Measurements from ENCODE around the gene PIH1D1. TPM values are rescaled to one million over a fixed set of nuclear protein-coding genes. Genes with fewer than 3 reads are reported as not detected.
A peak's percentile ranks its signal among the peaks of the same experiment; 100 is the strongest.
"Not testable (repeated sequence)": the region's sequence is repeated elsewhere in the genome, so short reads cannot be mapped to it uniquely, and the experiment has no call there.

PIH1D1 gene
- polyA plus RNA-seq, 10 donors, result 34.6 to 51.9 (median 37.9) TPM

DNA sequence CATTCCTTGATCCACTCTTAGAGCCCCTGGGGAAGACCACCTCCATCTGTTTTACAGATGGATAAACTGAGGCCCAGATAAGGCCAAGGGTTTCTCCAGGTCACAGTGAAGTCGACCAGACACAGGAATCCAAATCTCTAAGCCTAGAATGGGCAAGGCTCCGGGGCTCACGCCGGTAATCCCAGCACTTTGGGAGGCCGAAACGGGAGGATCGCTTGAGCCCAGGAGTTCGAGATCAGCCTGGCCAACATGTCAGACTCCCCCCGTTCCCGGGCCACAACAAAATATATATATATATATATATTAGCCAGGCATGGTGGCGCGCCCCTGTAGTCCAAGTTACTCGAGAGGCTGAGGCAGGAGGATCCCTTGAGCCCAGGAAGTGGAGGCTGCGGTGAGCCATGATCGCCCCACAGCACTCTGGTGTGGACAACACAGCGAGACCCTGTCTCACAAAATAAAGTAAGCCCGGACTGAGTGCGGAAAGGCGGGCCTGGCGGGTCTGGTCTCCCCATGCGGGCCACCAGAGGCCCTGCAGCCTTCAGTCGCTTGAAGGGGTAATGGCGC, 35.2 kb upstream of the PIH1D1 start:
- DNase-seq, result no peak

DNA sequence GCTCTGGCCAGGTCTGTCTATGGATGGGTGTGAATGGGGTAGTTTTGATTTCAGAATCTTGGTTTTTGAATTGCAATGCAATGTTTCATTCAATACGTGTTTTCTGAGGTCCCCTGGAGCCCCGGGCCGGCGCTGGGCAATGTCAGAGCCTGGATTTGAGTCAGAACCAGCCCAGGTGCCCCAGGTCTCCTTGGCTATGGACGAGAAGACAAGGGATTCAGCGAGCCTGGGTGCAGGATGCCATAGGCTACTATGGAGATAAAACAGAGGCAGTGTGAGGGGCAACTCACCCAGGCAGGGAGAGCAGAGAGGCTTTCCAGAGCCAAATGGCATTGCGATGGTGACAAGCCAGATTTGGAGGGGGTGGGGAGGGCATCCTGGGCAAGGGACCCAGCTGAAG, 34.6 kb upstream of the PIH1D1 start:
- DNase-seq, result no peak

GRCh38 chr19:49481020-49481683, 29.5 kb upstream of the PIH1D1 start:
- no peak for DNase-seq

DNA sequence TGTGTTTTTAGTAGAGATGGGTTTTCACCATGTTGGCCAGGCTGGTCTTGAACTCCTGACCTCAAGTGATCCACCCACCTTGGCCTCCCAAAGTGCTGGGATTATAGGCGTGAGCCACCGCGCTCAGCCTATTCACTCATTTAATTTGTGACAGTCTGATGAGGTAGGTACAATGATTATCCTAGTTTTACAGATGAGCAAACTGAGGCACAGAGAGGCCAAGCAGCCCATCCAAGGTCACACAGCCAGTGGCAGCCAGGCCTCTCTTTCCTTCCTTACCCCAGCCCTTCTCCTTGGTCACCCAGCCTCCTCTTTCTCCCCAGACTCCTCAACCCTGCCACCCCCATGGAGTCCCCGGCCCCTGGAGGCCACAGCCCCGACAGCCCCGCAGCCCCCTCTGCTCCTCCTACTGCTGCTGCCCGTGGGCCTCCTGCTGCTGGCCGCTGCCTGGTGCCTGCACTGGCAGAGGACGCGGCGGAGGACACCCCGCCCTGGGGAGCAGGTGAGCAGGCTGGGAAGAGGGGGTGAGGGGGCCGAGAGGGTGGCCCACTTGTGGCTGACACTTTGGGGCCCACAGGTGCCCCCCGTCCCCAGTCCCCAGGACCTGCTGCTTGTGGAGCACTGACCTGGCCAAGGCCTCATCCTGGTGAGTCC, 28.5 kb upstream of the PIH1D1 start:
- DNase-seq, result no peak

- peak in 1 of 3 donors; percentile 71 for DNase-seq
Observed at GRCh38 chr19:49475995-49476880, 24.6 kb upstream of the PIH1D1 start.

DNA sequence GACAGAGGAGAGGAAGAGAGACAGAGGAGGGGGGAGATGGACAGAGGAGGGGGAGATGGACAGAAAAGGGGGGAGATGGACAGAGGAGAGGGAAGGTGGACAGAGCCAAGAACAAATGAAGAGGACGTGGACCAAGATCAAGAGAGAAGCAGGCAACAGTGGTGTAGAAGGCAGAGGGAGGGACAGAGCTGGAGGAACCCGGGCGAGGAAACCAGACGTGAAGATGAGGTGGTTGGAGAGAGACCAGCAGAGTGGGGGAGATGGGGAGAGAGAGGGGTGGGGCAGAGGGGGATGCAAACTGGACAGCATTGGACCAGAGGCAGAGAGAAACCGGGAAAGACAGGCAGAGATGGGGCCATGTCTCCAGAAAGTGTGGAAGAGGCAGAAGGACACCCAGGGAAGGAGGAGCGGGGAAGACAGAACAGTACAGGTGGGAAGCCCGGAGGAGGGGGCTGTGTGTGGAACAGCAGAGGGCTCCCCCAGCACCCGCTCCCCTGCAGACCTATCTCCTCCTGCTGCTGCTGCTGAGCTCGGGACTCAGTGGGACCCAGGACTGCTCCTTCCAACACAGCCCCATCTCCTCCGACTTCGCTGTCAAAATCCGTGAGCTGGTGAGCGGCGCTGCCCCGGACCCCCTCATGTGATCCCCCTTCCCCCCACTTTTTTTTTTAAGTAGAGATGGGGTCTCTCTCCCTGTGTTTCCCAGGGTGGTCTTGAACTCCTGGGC, 23.7 kb upstream of the PIH1D1 start:
- no peak for DNase-seq

GRCh38 chr19:49474542-49474924, 22.9 kb upstream of the PIH1D1 start:
- DNase-seq, result no peak

DNA sequence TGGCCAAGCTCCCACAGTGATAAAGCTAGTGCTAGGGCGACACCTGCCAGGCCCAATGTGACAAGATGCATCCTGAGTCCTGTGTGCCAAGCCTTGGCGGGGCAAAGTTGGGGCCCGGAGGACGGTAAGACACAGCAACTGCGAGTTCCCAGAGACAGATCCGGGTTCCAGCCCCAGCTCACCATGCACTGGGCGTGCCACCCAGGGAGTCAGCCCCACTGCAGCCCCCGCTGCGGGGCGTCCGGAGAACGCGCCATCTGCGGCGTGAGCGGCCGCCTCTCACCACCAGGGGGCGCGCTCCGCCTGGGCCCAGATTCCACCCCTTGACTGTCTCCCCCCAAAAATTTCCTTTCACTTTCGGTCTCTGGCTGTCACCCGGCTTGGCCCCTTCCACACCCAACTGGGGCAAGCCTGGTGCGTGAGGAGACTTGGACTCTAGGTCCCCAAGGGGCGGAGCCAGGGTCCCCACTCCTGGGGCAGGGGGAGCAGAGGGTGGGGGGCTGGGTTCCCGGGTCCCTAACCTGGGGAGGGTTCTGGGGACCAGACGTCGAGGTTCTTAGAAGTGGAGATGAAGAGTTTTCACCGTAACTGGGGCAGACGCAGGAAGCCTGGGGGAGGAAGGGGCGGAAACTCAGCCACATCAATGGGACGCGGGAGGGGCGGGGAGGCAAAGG, 22.4 kb upstream of the PIH1D1 start, which contains the start of gene FLT3LG:
FLT3LG (plus strand) TSS at position 348 of the 674 bp plus-strand sequence. CDS start 425 bp downstream, outside the sequence.
- DNase-seq, result peak; percentile 68 to 90 (median 85)

GRCh38 chr19:49473501-49473867, 21.9 kb upstream of the PIH1D1 start:
- not testable (repeated sequence) for DNase-seq

DNA sequence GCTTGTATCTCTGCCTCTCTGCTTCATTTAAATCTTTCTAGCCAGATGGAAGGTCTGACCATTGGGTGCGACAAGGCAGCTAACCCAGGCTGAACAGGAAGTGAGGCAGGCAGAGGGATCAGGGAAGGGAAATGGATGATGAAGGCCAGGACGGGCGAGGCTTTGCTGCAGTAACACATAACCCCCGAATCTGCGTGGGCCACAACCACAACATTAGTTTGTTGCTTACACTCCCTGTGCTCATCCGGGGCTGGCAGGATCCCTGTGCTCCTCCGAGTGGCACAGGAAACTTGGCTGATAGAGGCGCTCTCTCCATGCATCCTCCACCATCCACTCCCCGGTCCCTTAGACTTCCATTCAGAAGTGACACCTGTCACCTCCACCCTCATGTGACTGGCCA, 21.3 kb upstream of the PIH1D1 start:
- DNase-seq, result no peak

- no peak for DNase-seq
Observed at GRCh38 chr19:49470615-49470978, 19.0 kb upstream of the PIH1D1 start.

DNA sequence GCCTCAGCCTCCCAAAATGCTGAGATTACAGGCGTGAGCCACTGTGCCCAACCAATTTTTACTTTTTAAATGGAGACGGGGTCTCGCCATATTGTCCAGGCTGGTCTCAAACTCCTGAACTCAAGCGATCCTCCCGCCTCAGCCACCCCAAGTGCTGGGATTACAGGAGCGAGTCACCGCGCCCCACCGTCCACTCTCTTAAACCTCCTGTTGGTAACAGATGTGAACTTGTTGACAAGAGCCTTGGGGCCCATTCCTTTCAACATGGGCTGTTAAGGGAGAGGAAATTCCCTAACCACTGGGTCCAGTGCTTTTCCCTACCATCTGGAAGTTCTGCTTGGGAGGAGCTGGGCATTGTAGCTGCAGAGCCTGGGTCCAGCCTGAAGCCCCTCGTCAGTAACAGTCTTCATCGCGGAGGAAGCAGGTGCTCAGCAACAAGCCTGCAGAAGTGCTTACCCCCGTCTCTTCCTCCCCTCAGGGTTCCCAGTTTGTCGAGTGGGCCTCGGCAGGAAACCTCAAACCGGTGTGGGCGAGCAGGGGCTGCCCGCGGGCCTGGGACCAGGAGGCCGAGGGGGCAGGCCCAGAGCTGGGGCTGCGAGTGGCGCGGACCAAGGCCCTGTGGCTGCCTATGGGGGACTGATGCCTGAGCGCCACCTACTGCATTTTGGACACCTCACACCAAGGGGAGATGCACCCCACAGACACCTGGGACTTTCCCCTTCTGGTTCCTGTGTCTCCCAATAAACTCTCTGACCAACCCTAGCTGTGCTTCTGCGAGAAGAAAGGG, 18.4 kb upstream of the PIH1D1 start:
- DNase-seq, result no peak

DNA sequence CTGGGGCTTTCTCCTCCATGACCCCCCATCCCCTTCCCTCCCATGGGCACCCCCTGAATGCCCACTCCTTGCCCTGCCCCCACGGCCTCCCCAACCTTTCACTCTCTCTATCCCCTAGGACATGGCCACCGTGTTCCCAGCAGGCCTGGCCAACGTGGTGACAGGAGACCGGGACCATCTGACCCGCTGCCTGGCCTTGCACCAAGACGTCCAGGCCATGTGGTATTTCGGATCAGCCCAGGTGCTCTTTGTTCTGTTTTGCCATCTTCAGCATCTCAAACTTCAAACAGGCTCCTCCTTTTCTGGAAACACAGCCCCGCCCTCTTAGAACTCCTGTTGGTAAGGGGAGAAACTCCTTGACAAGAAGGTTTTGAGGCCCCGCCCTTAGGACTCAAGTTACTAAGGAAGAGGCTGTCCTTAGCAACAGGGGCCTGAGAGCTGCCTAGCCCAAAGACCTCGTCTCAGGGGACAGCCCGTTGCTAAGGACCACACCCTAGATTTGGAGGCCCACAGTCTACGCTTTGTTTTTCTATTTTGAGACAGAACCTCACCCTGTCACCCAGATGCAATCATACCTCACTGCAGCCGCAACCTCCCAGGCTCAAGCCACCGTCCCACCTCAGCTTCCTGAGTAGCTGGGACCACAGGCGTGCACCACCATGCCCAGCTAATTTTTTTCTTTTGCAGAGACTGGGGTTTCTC, 17.3 kb upstream of the PIH1D1 start:
- peak; percentile 67 to 94 (median 87) for DNase-seq

- no peak for DNase-seq
Observed at GRCh38 chr19:49468199-49468598, 16.6 kb upstream of the PIH1D1 start.

DNA sequence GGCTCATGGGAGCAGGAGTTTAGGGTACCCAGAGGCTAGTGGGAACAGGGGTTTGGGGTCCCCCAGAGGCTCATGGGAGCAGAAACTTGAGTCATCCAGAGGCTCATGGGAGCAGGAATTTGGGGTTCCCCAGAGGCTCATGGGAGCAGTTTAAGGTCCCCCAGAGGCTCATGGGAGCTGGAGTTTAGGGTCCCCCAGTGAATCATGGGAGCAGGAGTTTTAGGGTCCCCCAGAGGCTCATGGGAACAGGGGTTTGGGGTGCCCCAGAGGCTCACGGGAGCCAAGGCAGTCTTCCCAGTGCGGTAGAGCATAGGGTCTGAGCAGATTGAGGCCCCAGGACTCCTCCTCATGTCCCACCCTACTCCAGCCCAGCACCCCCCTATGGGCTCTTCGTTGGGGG, 13.8 kb upstream of the PIH1D1 start:
- DNase-seq, result no peak

- no peak for DNase-seq
Observed at GRCh38 chr19:49463960-49464740, 12.5 kb upstream of the PIH1D1 start.

DNA sequence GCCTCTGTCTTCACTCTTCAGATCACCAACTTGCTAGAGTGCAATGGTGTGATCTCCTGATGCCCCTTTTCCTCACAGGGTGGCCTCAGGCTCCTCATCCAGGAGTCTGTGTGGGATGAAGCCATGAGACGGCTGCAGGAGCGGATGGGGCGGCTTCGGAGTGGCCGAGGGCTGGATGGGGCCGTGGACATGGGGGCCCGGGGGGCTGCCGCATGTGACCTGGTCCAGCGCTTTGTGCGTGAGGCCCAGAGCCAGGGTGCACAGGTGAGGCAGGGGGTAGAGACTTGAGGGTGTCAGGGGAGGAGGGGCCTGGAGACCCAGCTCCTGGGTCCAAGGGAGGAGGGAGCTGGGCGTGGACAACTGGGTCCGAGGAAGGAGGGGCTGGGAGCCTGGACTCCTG, 10.9 kb upstream of the PIH1D1 start:
- no peak for DNase-seq

- no peak for DNase-seq
Observed at GRCh38 chr19:49461656-49462055, 10.0 kb upstream of the PIH1D1 start.

DNA sequence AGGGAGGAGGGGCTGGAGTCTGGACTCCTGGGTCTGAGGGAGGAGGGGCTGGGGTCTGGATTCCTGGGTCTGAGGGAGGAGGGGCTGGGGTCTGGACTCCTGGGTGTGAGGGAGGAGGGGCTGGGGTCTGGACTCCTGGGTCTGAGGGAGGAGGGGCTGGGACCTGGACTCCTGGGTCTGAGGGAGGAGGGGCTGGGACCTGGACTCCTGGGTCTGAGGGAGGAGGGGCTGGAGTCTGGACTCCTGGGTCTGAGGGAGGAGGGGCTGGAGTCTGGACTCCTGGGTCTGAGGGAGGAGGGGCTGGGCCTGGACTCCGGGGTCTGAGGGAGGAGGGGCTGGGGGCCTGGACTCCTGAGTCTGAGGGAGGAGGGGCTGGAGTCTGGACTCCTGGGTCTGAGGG, 9.5 kb upstream of the PIH1D1 start:
- DNase-seq, result not testable (repeated sequence)
